HepG2 (cell line): ENCODE measurements around the gene POLR1C. TPM values are rescaled to one million over a fixed set of nuclear protein-coding genes. Genes with fewer than 3 reads are reported as not detected.

Source experiments
- MEF2D ChIP-seq: sonication (generic); formaldehyde crosslinking; IDR thresholded peaks from 2 replicates; pipeline ENCODE4 v1.5.1; 2020; ENCODE audit warnings: mild to moderate bottlenecking, missing genetic modification reagents
- MTF1 ChIP-seq: sonication (generic); formaldehyde crosslinking; IDR thresholded peaks from 2 replicates; pipeline ENCODE4 v1.5.0; 2020; ENCODE audit warnings: missing genetic modification reagents
- NRL ChIP-seq: sonication (generic); formaldehyde crosslinking; IDR thresholded peaks from 2 replicates; pipeline ENCODE4 v1.5.0; 2020; ENCODE audit warnings: missing genetic modification reagents, mild to moderate bottlenecking, moderate library complexity, borderline replicate concordance
- PHB2 ChIP-seq: fragments of 450-650 bp; IDR thresholded peaks from 2 replicates; pipeline ENCODE4 v1.6.1; 2018; ENCODE audit not compliant: partially characterized antibody
- ZBTB3 ChIP-seq: sonication (generic); formaldehyde crosslinking; IDR thresholded peaks from 2 replicates; pipeline ENCODE4 v1.4.0; 2020; ENCODE audit warnings: low read depth, mild to moderate bottlenecking, moderate library complexity, missing genetic modification reagents, borderline replicate concordance
- ZNF160 ChIP-seq: sonication (generic); formaldehyde crosslinking; IDR thresholded peaks from 2 replicates; pipeline ENCODE4 v1.8.0; 2022; ENCODE audit warnings: mild to moderate bottlenecking, inconsistent platforms, missing genetic modification reagents
- polyA plus RNA-seq, 8 experiments: library from polyadenylated mRNA; depleted of rRNA in 3 of 8; stranded (reverse) in 7 of 8; unstranded in 1 of 8; fragments of >200 nt; fragmentation: Illumina TruSeq in 4 of 8; extraction: Trizol in 4 of 8; gene quantifications; 2 replicates each; pipeline versions ENCODE4 v1.2.1 to v1.2.3, GENCODE V29; 2011 to 2016; ENCODE audit warnings: low read depth in 4 of 8, missing spikeins in 1 of 8, mixed read lengths in 1 of 8; ENCODE audit not compliant: insufficient read depth in 1 of 8
- total RNA-seq, 5 experiments: library from RNA; depleted of rRNA; stranded (reverse); fragments of >200 nt; fragmentation: Illumina TruSeq; extraction: Trizol; gene quantifications; 2 replicates each; pipeline ENCODE4 v1.2.3, GENCODE V29; 2016; ENCODE audit warnings: low read depth in 1 of 5
- TF ChIP-seq, protein P1 (sequence below): sonication (generic); formaldehyde crosslinking; IDR thresholded peaks from 2 replicates; pipeline ENCODE4 v1.5.1; 2020; ENCODE audit warnings: missing genetic modification reagents, mild to moderate bottlenecking, borderline replicate concordance
- TF ChIP-seq, protein P2 (sequence below): sonication (generic); formaldehyde crosslinking; IDR thresholded peaks from 2 replicates; pipeline ENCODE4 v1.5.1; 2020; ENCODE audit warnings: mild to moderate bottlenecking, missing genetic modification reagents, moderate library complexity
- TF ChIP-seq, protein P3 (sequence below): sonication (generic); formaldehyde crosslinking; conservative IDR thresholded peaks from 2 replicates; pipeline ENCODE4 v1.4.0; 2020; ENCODE audit warnings: missing genetic modification reagents
- TF ChIP-seq, protein P4 (sequence below): sonication (generic); formaldehyde crosslinking; IDR thresholded peaks from 2 replicates; pipeline ENCODE4 v1.8.0; 2022; ENCODE audit warnings: mild to moderate bottlenecking, missing genetic modification reagents; ENCODE audit not compliant: insufficient replicate concordance
- TF ChIP-seq, protein P5 (sequence below): IDR thresholded peaks from 2 replicates; pipeline ENCODE4 v1.6.1; 2012; ENCODE audit warnings: low read length, improper control_type of control experiment

Gene POLR1C
- total and polyA plus RNA-seq, 2 of the 13 experiments (the other 11 are each of a cell fraction or from before 2014, with no cell fraction given) = 62.6 to 72.2 TPM

- TF ChIP-seq, protein P1, sequence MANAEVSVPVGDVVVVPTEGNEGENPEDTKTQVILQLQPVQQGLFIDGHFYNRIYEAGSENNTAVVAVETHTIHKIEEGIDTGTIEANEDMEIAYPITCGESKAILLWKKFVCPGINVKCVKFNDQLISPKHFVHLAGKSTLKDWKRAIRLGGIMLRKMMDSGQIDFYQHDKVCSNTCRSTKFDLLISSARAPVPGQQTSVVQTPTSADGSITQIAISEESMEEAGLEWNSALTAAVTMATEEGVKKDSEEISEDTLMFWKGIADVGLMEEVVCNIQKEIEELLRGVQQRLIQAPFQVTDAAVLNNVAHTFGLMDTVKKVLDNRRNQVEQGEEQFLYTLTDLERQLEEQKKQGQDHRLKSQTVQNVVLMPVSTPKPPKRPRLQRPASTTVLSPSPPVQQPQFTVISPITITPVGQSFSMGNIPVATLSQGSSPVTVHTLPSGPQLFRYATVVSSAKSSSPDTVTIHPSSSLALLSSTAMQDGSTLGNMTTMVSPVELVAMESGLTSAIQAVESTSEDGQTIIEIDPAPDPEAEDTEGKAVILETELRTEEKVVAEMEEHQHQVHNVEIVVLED = peak; percentile 24; the same call in 1 of the 2 replicates
- TF ChIP-seq MEF2D (CRISPR knock-in tag) (no peak), ZBTB3 (no peak), NRL (peak; percentile 78; the same call in 1 of the 2 replicates), PHB2 (no peak), MTF1 (CRISPR knock-in tag) (no peak), ZNF160 (no peak; the same call in 1 of the 2 replicates)
- TF ChIP-seq, protein P2, sequence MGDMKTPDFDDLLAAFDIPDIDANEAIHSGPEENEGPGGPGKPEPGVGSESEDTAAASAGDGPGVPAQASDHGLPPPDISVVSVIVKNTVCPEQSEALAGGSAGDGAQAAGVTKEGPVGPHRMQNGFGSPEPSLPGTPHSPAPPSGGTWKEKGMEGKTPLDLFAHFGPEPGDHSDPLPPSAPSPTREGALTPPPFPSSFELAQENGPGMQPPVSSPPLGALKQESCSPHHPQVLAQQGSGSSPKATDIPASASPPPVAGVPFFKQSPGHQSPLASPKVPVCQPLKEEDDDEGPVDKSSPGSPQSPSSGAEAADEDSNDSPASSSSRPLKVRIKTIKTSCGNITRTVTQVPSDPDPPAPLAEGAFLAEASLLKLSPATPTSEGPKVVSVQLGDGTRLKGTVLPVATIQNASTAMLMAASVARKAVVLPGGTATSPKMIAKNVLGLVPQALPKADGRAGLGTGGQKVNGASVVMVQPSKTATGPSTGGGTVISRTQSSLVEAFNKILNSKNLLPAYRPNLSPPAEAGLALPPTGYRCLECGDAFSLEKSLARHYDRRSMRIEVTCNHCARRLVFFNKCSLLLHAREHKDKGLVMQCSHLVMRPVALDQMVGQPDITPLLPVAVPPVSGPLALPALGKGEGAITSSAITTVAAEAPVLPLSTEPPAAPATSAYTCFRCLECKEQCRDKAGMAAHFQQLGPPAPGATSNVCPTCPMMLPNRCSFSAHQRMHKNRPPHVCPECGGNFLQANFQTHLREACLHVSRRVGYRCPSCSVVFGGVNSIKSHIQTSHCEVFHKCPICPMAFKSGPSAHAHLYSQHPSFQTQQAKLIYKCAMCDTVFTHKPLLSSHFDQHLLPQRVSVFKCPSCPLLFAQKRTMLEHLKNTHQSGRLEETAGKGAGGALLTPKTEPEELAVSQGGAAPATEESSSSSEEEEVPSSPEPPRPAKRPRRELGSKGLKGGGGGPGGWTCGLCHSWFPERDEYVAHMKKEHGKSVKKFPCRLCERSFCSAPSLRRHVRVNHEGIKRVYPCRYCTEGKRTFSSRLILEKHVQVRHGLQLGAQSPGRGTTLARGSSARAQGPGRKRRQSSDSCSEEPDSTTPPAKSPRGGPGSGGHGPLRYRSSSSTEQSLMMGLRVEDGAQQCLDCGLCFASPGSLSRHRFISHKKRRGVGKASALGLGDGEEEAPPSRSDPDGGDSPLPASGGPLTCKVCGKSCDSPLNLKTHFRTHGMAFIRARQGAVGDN (CRISPR knock-in tag) = peak; percentile 57
- TF ChIP-seq, protein P3, sequence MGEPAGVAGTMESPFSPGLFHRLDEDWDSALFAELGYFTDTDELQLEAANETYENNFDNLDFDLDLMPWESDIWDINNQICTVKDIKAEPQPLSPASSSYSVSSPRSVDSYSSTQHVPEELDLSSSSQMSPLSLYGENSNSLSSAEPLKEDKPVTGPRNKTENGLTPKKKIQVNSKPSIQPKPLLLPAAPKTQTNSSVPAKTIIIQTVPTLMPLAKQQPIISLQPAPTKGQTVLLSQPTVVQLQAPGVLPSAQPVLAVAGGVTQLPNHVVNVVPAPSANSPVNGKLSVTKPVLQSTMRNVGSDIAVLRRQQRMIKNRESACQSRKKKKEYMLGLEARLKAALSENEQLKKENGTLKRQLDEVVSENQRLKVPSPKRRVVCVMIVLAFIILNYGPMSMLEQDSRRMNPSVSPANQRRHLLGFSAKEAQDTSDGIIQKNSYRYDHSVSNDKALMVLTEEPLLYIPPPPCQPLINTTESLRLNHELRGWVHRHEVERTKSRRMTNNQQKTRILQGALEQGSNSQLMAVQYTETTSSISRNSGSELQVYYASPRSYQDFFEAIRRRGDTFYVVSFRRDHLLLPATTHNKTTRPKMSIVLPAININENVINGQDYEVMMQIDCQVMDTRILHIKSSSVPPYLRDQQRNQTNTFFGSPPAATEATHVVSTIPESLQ (CRISPR knock-in tag) = no peak
- TF ChIP-seq, protein P4, sequence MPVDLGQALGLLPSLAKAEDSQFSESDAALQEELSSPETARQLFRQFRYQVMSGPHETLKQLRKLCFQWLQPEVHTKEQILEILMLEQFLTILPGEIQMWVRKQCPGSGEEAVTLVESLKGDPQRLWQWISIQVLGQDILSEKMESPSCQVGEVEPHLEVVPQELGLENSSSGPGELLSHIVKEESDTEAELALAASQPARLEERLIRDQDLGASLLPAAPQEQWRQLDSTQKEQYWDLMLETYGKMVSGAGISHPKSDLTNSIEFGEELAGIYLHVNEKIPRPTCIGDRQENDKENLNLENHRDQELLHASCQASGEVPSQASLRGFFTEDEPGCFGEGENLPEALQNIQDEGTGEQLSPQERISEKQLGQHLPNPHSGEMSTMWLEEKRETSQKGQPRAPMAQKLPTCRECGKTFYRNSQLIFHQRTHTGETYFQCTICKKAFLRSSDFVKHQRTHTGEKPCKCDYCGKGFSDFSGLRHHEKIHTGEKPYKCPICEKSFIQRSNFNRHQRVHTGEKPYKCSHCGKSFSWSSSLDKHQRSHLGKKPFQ (CRISPR knock-in tag) = no peak
- TF ChIP-seq, protein P5, sequence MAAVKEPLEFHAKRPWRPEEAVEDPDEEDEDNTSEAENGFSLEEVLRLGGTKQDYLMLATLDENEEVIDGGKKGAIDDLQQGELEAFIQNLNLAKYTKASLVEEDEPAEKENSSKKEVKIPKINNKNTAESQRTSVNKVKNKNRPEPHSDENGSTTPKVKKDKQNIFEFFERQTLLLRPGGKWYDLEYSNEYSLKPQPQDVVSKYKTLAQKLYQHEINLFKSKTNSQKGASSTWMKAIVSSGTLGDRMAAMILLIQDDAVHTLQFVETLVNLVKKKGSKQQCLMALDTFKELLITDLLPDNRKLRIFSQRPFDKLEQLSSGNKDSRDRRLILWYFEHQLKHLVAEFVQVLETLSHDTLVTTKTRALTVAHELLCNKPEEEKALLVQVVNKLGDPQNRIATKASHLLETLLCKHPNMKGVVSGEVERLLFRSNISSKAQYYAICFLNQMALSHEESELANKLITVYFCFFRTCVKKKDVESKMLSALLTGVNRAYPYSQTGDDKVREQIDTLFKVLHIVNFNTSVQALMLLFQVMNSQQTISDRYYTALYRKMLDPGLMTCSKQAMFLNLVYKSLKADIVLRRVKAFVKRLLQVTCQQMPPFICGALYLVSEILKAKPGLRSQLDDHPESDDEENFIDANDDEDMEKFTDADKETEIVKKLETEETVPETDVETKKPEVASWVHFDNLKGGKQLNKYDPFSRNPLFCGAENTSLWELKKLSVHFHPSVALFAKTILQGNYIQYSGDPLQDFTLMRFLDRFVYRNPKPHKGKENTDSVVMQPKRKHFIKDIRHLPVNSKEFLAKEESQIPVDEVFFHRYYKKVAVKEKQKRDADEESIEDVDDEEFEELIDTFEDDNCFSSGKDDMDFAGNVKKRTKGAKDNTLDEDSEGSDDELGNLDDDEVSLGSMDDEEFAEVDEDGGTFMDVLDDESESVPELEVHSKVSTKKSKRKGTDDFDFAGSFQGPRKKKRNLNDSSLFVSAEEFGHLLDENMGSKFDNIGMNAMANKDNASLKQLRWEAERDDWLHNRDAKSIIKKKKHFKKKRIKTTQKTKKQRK = no peak
These were observed 6.7 kb upstream of the POLR1C start, which contains the start of gene LRRC73 (continued) for GRCh38 chr6:43509984-43510826.
